HEK293 (cell line): Measurements from ENCODE around the gene GNB5.

Experiments used
- MEIS1 ChIP-seq: sonication (generic); formaldehyde crosslinking; IDR thresholded peaks from 2 replicates; pipeline ENCODE4 v1.8.1; 2022; ENCODE audit warnings: missing genetic modification reagents, mild to moderate bottlenecking, borderline replicate concordance
- SP2 ChIP-seq: fragments of 450-650 bp; formaldehyde crosslinking; IDR thresholded peaks from 2 replicates; pipeline ENCODE4 v1.5.1; 2016; ENCODE audit warnings: missing biosample characterization, missing genetic modification characterization
- ZBTB11 ChIP-seq: fragments of 450-650 bp; formaldehyde crosslinking; conservative IDR thresholded peaks from 2 replicates; pipeline ENCODE4 v1.5.1; 2016; ENCODE audit warnings: low read depth, missing biosample characterization, missing genetic modification characterization
- ZNF292 ChIP-seq: fragments of 450-650 bp; formaldehyde crosslinking; IDR thresholded peaks from 2 replicates; pipeline ENCODE4 v1.5.1; 2016; ENCODE audit warnings: low read depth, missing biosample characterization, missing genetic modification characterization, borderline replicate concordance
- ZNF350 ChIP-seq: fragments of 450-650 bp; formaldehyde crosslinking; IDR thresholded peaks from 2 replicates; pipeline ENCODE4 v1.5.0; 2017; ENCODE audit warnings: missing biosample characterization, mild to moderate bottlenecking, missing genetic modification characterization
- ZNF513 ChIP-seq: fragments of 450-650 bp; IDR thresholded peaks from 2 replicates; pipeline ENCODE4 v1.5.1; 2018; ENCODE audit warnings: missing biosample characterization, missing genetic modification characterization
- ZNF629 ChIP-seq: fragments of 450-650 bp; formaldehyde crosslinking; IDR thresholded peaks from 2 replicates; pipeline ENCODE4 v1.5.1; 2017; ENCODE audit warnings: missing biosample characterization, missing genetic modification characterization
- TF ChIP-seq, protein P1 (sequence below): fragments of 450-650 bp; formaldehyde crosslinking; IDR thresholded peaks from 2 replicates; pipeline ENCODE4 v1.5.1; 2016; ENCODE audit warnings: missing biosample characterization, missing genetic modification characterization
- TF ChIP-seq, protein P2 (sequence below): fragments of 450-650 bp; formaldehyde crosslinking; IDR thresholded peaks from 2 replicates; pipeline ENCODE4 v1.5.1; 2017; ENCODE audit warnings: missing biosample characterization, missing genetic modification characterization

DNA sequence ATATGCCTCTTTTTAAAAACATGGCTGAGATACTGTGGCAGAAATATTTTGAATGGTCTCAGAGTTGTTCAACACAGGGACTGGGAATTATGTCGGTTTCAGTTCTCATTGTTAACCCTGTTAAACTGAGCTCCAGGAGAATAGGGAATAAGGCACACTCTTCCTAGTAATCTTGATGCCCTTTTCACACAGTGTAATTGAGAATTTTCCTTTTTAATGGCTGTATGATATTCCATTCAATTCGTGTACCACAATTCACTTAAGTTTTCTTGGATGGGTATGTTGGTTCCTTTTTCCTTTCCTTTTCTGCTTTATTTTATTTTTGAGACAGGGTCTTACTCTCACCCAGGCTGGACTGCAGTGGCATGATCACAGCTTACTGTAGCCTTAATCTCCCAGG, 44.9 kb downstream of the GNB5 start:
- TF ChIP-seq ZNF629 (tag by site-specific recombination) = no peak
- no peak for TF ChIP-seq ZNF513
- TF ChIP-seq, protein P1, sequence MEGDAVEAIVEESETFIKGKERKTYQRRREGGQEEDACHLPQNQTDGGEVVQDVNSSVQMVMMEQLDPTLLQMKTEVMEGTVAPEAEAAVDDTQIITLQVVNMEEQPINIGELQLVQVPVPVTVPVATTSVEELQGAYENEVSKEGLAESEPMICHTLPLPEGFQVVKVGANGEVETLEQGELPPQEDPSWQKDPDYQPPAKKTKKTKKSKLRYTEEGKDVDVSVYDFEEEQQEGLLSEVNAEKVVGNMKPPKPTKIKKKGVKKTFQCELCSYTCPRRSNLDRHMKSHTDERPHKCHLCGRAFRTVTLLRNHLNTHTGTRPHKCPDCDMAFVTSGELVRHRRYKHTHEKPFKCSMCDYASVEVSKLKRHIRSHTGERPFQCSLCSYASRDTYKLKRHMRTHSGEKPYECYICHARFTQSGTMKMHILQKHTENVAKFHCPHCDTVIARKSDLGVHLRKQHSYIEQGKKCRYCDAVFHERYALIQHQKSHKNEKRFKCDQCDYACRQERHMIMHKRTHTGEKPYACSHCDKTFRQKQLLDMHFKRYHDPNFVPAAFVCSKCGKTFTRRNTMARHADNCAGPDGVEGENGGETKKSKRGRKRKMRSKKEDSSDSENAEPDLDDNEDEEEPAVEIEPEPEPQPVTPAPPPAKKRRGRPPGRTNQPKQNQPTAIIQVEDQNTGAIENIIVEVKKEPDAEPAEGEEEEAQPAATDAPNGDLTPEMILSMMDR = no peak
- no peak for TF ChIP-seq ZNF350 (tag by site-specific recombination)
- TF ChIP-seq, protein P2, sequence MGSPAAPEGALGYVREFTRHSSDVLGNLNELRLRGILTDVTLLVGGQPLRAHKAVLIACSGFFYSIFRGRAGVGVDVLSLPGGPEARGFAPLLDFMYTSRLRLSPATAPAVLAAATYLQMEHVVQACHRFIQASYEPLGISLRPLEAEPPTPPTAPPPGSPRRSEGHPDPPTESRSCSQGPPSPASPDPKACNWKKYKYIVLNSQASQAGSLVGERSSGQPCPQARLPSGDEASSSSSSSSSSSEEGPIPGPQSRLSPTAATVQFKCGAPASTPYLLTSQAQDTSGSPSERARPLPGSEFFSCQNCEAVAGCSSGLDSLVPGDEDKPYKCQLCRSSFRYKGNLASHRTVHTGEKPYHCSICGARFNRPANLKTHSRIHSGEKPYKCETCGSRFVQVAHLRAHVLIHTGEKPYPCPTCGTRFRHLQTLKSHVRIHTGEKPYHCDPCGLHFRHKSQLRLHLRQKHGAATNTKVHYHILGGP (tag by site-specific recombination) = no peak
- TF ChIP-seq ZBTB11 (tag by site-specific recombination) = no peak
- no peak for TF ChIP-seq ZNF292 (tag by site-specific recombination)
- no peak for TF ChIP-seq SP2 (tag by site-specific recombination)
- no peak for TF ChIP-seq MEIS1 (CRISPR knock-in tag)
